ENCODE measurements around the gene ZMYND8. TPM values are rescaled to one million over a fixed set of nuclear protein-coding genes. Genes with fewer than 3 reads are reported as not detected.
A peak's percentile ranks its signal among the peaks of the same experiment; 100 is the strongest.
"Not testable (repeated sequence)": the region's sequence is repeated elsewhere in the genome, so short reads cannot be mapped to it uniquely, and the experiment has no call there.

ZMYND8 gene
- total RNA-seq, 1 donor from 2014 or later: 13.6 TPM

DNA sequence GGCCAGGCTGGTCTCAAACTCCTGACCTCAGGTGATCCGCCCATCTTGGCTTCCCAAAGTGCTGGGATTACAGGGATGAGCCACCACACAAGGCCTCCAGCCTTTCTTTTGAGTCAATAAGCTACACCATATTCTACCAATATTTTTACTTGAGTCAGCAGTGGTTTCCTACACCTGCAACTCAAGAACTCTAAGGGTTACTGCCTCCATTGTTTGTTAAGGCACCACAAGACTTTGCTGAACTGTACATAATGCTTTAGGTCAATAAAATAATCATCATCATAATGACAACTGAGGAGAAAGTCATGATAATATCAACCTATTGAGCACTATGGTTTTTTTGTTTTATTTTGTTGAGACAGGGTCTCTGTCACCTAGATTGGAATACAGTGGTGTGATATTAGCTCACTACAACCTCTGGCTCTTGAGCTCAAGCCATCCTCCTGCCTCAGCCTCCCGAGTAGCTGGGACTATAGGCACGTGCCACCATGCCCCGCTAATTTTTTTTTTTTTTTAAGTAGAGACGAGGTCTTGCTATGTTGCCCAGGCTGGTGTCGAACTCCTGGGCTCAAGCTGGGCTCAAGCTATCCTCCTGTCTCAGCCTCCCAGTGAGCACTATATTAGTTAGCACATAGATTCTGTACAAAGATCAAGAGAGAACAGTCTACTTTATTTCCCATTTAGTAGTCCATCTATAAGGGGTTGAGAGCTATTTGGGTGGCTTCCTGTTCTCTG lies 34.9 kb upstream of the ZMYND8 start:
- H3K9me3 ChIP-seq (ENCODE audit: control insufficient read depth in 3 of 3, low read length in 3 of 3): no peaks in the 10 kb centered on the region
- H3K27me3 ChIP-seq (ENCODE audit: control insufficient read depth in 3 of 3, insufficient read depth in 3 of 3, low read length in 3 of 3): no peaks in the 10 kb centered on the region
- H3K9ac ChIP-seq (ENCODE audit: low read depth in 1 of 3, low read length in 3 of 3): no peak overlapping the region
- no peak overlapping the region for H3K4me3 ChIP-seq (ENCODE audit: low read length in 3 of 3)
- H3K36me3 ChIP-seq (ENCODE audit: control insufficient read depth in 3 of 3, insufficient read depth in 3 of 3, low read length in 3 of 3): no peaks in the 10 kb centered on the region
- H3K27ac ChIP-seq (ENCODE audit: low read depth, low read length): no peak overlapping the region
- H3K4me1 ChIP-seq (ENCODE audit: control insufficient read depth in 3 of 3, insufficient read depth in 3 of 3, low read length in 3 of 3): peaks cover 0 to 3% (median 0%) of the 10 kb centered on the region in 3 donors

DNA sequence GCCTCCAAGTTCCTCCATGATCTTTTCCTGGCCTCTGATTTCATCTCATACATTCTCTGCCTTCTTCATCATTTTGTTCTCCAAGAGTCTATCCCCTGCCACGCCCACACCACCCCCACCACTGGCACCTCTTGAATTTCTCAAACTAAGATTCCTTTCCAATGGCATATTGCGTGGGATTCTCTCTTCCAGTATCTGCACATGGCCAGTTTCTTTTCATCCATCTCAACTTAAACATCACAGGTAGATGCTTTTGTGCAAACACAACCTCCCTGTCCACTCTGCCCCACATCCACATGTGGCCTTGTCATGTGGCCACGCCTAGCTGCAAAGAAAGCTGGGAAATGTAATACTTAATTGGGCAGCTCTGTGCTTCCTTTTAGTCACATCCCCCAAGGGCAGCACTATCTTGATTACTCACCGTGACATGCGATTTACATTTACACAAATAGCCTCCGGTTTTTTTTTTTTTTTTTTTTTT lies 33.4 kb upstream of the ZMYND8 start:
- H3K27ac ChIP-seq (ENCODE audit: low read depth, low read length): no peak overlapping the region
- no peaks in the 10 kb centered on the region for H3K27me3 ChIP-seq (ENCODE audit: control insufficient read depth in 3 of 3, insufficient read depth in 3 of 3, low read length in 3 of 3)
- H3K4me3 ChIP-seq (ENCODE audit: low read length in 3 of 3): no peak overlapping the region
- no peaks in the 10 kb centered on the region for H3K36me3 ChIP-seq (ENCODE audit: control insufficient read depth in 3 of 3, insufficient read depth in 3 of 3, low read length in 3 of 3)
- H3K9ac ChIP-seq (ENCODE audit: low read depth in 1 of 3, low read length in 3 of 3): no peak overlapping the region
- H3K4me1 ChIP-seq (ENCODE audit: control insufficient read depth in 3 of 3, insufficient read depth in 3 of 3, low read length in 3 of 3): peaks cover 0 to 3% (median 0%) of the 10 kb centered on the region in 3 donors
- no peaks in the 10 kb centered on the region for H3K9me3 ChIP-seq (ENCODE audit: control insufficient read depth in 3 of 3, low read length in 3 of 3)

DNA sequence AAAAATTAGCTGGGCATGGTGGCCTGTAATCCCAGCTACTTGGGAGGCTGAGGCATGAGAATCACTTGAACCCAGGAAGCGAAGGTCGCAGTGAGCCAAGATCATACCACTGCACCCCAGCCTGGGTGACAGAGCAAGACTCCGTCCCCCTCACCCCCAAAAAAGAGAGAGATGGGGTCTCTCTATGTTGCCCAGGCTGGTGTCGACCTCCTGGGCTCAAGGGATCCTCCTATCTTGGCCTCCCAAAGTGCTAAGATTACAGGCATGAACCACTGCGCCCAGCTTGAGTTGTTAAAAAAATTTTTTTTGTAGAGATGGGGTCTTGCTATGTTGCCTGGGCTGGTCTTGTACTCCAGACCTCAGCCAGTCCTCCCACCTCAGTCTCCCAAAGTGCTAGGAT lies 29.5 kb upstream of the ZMYND8 start:
- not testable (repeated sequence) for H3K9me3 ChIP-seq (ENCODE audit: control insufficient read depth in 3 of 3, low read length in 3 of 3); H3K27me3 ChIP-seq (ENCODE audit: control insufficient read depth in 3 of 3, insufficient read depth in 3 of 3, low read length in 3 of 3); H3K27ac ChIP-seq (ENCODE audit: low read depth, low read length); H3K4me3 ChIP-seq (ENCODE audit: low read length in 3 of 3); H3K4me1 ChIP-seq (ENCODE audit: control insufficient read depth in 3 of 3, insufficient read depth in 3 of 3, low read length in 3 of 3); H3K36me3 ChIP-seq (ENCODE audit: control insufficient read depth in 3 of 3, insufficient read depth in 3 of 3, low read length in 3 of 3); H3K9ac ChIP-seq (ENCODE audit: low read depth in 1 of 3, low read length in 3 of 3)

DNA sequence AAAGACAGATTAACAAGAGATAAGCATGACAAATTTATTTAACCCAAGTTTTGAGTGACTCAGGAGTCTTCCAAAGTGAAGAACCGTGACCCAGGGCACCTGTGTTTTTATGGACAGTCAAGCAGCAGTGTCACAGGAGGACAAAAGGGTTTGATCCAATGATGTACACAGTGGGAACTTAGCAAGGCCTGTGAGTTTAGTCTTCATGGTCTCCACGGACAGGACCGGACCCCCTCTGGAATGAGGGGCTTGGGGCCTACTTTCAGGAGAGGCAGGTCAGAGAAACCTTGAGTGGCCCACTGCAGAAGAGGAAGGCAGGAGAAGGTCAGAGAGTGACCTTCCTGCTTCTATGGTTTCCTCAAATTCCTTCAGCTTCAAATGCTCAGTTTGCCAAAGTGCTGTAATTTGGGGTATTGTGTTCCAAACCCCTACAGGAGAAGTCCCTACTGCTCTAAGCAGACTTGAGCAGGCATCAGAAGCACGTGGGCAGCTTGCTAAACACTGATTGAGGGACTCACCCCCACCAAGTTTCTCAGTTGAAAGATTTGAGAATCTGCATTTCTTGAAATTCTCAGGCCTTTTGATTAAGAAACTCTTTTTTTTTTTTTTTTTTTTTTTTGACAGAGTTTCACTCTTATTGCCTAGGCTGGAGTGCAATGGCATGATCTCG lies 26.4 kb upstream of the ZMYND8 start:
- Histone ChIP-seq H3K27me3 (ENCODE audit: control insufficient read depth in 3 of 3, insufficient read depth in 3 of 3, low read length in 3 of 3) (no peaks in the 10 kb centered on the region), H3K27ac (ENCODE audit: low read depth, low read length) (no peak overlapping the region), H3K9ac (ENCODE audit: low read depth in 1 of 3, low read length in 3 of 3) (peak overlapping the region in 1 of 3 donors; percentile 16)

DNA sequence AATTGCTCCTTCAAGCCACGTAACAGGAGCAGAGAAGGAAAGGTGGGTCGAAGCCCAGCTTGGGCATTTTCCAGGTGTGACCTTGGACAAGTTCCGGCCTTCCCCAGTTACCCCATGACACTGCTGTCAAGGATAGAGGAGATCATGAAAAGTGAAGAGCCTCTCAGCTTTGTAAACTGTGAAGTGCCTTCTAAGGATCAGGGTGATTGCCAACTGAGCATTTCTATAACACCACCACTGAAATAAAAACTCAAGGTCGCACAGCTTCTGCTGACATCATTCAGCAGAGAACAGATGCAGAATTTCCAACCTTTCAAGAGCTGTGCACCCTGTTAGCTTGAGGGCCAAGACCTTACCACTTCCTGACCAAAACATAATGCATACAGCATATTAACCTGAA lies 24.0 kb upstream of the ZMYND8 start:
- Histone ChIP-seq H3K4me1 (ENCODE audit: control insufficient read depth in 3 of 3, insufficient read depth in 3 of 3, low read length in 3 of 3) (peaks cover 5 to 7% (median 6%) of the 10 kb centered on the region in 3 donors), H3K9me3 (ENCODE audit: control insufficient read depth in 3 of 3, low read length in 3 of 3) (no peaks in the 10 kb centered on the region), H3K36me3 (ENCODE audit: control insufficient read depth in 3 of 3, insufficient read depth in 3 of 3, low read length in 3 of 3) (no peaks in the 10 kb centered on the region), H3K4me3 (ENCODE audit: low read length in 3 of 3) (no peak overlapping the region), H3K27ac (ENCODE audit: low read depth, low read length) (no peak overlapping the region), H3K9ac (ENCODE audit: low read depth in 1 of 3, low read length in 3 of 3) (no peak overlapping the region), H3K27me3 (ENCODE audit: control insufficient read depth in 3 of 3, insufficient read depth in 3 of 3, low read length in 3 of 3) (no peaks in the 10 kb centered on the region)

More for the DNA sequence above, 26.4 kb upstream of the ZMYND8 start:
- no peaks in the 10 kb centered on the region for H3K36me3 ChIP-seq (ENCODE audit: control insufficient read depth in 3 of 3, insufficient read depth in 3 of 3, low read length in 3 of 3)
- no peak overlapping the region for H3K4me3 ChIP-seq (ENCODE audit: low read length in 3 of 3)
- no peaks in the 10 kb centered on the region for H3K9me3 ChIP-seq (ENCODE audit: control insufficient read depth in 3 of 3, low read length in 3 of 3)
- peaks cover 5 to 7% (median 6%) of the 10 kb centered on the region in 3 donors for H3K4me1 ChIP-seq (ENCODE audit: control insufficient read depth in 3 of 3, insufficient read depth in 3 of 3, low read length in 3 of 3)

DNA sequence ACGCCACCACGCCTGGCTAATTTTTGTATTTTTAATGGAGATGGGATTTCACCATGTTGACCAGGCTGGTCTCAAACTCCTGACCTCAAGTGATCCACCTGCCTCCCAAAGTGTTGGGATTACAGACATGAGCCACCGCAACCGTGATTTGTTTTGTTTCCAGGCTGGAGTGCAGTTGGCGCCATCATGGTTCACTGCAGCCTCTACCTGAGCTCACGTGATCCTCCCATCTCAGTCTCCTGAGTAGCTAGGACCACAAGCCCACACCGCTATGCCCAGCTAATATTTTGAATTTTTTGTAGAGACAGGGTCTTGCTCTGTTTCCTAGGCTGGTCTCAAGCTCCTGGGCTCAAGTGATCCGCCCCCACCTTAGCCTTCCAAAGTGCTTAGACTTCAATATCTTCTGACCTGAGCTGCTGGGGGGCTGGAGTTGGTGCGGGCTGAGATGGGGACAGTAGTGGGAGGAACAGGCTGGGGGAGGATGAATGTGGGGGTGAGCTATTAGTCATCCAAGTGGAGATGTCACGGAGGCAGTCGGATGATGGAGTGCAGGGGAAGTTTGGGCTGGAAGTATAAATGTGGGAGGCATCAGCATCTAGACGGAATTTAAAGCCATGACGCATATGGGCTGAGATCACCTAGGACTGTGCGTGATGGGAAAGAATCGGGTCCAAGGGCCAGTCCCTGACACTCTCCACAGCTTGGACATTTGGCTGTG lies 23.1 kb upstream of the ZMYND8 start:
- Histone ChIP-seq H3K27me3 (ENCODE audit: control insufficient read depth in 3 of 3, insufficient read depth in 3 of 3, low read length in 3 of 3) (no peaks in the 10 kb centered on the region), H3K4me3 (ENCODE audit: low read length in 3 of 3) (no peak overlapping the region), H3K9me3 (ENCODE audit: control insufficient read depth in 3 of 3, low read length in 3 of 3) (no peaks in the 10 kb centered on the region), H3K9ac (ENCODE audit: low read depth in 1 of 3, low read length in 3 of 3) (no peak overlapping the region), H3K27ac (ENCODE audit: low read depth, low read length) (no peak overlapping the region), H3K4me1 (ENCODE audit: control insufficient read depth in 3 of 3, insufficient read depth in 3 of 3, low read length in 3 of 3) (peaks cover 5 to 7% (median 6%) of the 10 kb centered on the region in 3 donors), H3K36me3 (ENCODE audit: control insufficient read depth in 3 of 3, insufficient read depth in 3 of 3, low read length in 3 of 3) (no peaks in the 10 kb centered on the region)

DNA sequence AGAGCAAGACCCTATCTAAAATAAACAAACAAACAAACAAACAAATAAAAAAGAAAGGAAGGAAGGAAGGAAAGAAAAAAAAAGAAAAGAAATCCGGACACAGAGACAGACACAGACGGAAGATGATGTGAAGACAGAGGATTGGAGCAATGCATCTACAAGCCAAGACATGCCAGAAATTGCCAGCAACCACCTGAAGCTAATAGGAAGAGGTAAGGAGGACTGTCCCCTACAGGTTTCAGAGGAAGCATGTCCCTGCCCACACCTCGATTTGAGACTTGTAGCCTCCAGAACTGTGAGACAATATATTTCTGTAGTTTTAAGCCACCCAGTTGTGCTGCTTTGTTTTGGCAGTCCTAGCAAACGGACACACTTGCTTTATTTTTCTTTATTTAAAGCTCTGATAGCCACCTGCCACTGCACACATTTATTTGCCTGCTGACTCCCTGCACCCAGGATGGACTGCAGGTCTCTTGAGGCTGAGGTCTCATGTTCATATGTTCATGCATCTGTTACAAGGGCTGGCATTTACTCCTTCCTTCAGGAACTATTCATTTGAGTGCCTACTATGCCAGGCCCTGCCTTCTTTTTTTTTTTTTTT lies 20.7 kb upstream of the ZMYND8 start:
- Histone ChIP-seq H3K9me3 (ENCODE audit: control insufficient read depth in 3 of 3, low read length in 3 of 3) (no peaks in the 10 kb centered on the region), H3K36me3 (ENCODE audit: control insufficient read depth in 3 of 3, insufficient read depth in 3 of 3, low read length in 3 of 3) (no peaks in the 10 kb centered on the region), H3K4me1 (ENCODE audit: control insufficient read depth in 3 of 3, insufficient read depth in 3 of 3, low read length in 3 of 3) (no peaks in the 10 kb centered on the region), H3K27me3 (ENCODE audit: control insufficient read depth in 3 of 3, insufficient read depth in 3 of 3, low read length in 3 of 3) (no peaks in the 10 kb centered on the region), H3K27ac (ENCODE audit: low read depth, low read length) (no peak overlapping the region), H3K9ac (ENCODE audit: low read depth in 1 of 3, low read length in 3 of 3) (no peak overlapping the region), H3K4me3 (ENCODE audit: low read length in 3 of 3) (no peak overlapping the region)

DNA sequence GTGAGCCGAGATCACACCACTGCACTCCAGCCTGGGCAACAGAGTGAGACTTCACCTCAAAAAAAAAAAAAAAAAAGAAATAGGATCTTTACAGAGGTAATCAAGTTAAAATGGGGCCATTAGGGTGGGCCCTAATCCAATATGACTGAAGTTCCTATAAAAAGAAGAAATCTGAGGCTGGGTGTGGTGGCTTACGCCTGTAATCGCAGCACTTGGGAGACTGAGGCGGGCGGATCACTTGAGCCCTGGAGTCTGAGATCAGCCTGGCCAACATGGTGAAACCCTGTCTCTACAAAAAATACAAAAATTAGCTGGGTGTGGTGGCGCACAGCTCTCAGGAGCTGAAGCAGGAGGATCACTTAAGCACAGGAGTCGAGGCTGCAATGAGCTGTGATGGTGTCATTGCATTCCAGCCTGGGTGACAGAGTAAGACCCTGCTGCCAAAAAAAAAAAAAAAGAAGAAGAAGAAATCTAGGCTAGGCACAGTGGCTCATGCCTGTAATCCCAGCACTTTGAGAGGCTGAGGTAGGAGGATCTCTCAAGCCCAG lies 19.7 kb upstream of the ZMYND8 start:
- H3K27ac ChIP-seq (ENCODE audit: low read depth, low read length); H3K27me3 ChIP-seq (ENCODE audit: control insufficient read depth in 3 of 3, insufficient read depth in 3 of 3, low read length in 3 of 3); H3K4me3 ChIP-seq (ENCODE audit: low read length in 3 of 3); H3K36me3 ChIP-seq (ENCODE audit: control insufficient read depth in 3 of 3, insufficient read depth in 3 of 3, low read length in 3 of 3); H3K4me1 ChIP-seq (ENCODE audit: control insufficient read depth in 3 of 3, insufficient read depth in 3 of 3, low read length in 3 of 3); H3K9ac ChIP-seq (ENCODE audit: low read depth in 1 of 3, low read length in 3 of 3); H3K9me3 ChIP-seq (ENCODE audit: control insufficient read depth in 3 of 3, low read length in 3 of 3): not testable (repeated sequence)

DNA sequence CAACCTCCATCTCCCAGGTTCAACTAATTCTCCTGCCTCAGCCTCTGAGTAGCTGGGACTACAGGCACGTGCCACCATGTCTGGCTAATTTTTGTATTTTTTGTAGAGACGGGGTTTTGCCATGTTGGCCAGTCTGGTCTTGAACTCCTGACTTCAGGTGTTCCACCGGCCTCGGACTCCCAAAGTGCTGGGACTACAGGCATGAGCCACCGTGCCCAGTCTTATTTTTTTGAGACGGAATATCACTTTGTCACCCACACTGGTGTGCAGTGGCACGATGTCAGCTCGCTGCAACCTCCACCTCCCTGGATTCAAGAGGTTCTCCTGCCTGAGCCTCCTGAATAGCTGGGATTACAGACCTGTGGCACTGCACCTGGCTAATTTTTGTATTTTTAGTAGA lies 17.6 kb upstream of the ZMYND8 start:
- not testable (repeated sequence) for H3K36me3 ChIP-seq (ENCODE audit: control insufficient read depth in 3 of 3, insufficient read depth in 3 of 3, low read length in 3 of 3); H3K27ac ChIP-seq (ENCODE audit: low read depth, low read length); H3K4me1 ChIP-seq (ENCODE audit: control insufficient read depth in 3 of 3, insufficient read depth in 3 of 3, low read length in 3 of 3); H3K27me3 ChIP-seq (ENCODE audit: control insufficient read depth in 3 of 3, insufficient read depth in 3 of 3, low read length in 3 of 3); H3K9ac ChIP-seq (ENCODE audit: low read depth in 1 of 3, low read length in 3 of 3); H3K4me3 ChIP-seq (ENCODE audit: low read length in 3 of 3); H3K9me3 ChIP-seq (ENCODE audit: control insufficient read depth in 3 of 3, low read length in 3 of 3)

Data from skeletal muscle tissue (tissue), 4 donors.